ENCODE results near the gene CAVIN1. TPM values are rescaled to one million over a fixed set of nuclear protein-coding genes. Genes with fewer than 3 reads are reported as not detected.
"Not testable (repeated sequence)": the region's sequence is repeated elsewhere in the genome, so short reads cannot be mapped to it uniquely, and the experiment has no call there.

The CAVIN1 gene
- total RNA-seq, 1 donor from 2014 or later, result 0.96 TPM

DNA sequence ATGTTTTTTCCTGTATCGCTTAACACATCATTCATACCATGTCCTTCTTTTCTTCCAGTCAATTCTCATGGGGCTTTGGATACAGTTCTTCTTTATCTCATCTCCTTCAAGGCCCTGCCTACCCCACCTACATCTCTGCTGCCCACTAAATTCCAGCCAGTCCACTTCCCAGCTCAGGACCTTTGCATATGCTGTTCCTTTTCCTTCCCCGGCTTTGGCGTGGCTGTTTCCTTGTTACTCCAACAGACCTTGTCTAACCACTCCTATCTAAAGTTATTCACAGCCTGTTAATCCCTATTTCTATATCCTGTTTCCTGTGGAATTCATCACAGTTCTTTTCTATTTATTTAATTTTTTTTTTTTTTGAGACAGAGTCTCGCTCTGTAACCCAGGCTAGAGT lies 28.2 kb downstream of the CAVIN1 start:
- H3K9me3 Mint-ChIP-seq, result no peaks in the 10 kb centered on the region
- H3K27me3 Mint-ChIP-seq (ENCODE audit: insufficient read depth), result no peaks in the 10 kb centered on the region
- DNase-seq (ENCODE audit: low spot score), result no peak
- H3K36me3 Mint-ChIP-seq (ENCODE audit: low read depth), result peaks cover 3% of the 10 kb centered on the region
- intact Hi-C loops (cut with micrococcal nuclease), result no loop called here
- peaks cover 32% of the 10 kb centered on the region for H3K4me1 Mint-ChIP-seq (ENCODE audit: low read depth)
- no peak overlapping the region for H3K4me3 Mint-ChIP-seq
- no peak overlapping the region for H3K27ac Mint-ChIP-seq

DNA sequence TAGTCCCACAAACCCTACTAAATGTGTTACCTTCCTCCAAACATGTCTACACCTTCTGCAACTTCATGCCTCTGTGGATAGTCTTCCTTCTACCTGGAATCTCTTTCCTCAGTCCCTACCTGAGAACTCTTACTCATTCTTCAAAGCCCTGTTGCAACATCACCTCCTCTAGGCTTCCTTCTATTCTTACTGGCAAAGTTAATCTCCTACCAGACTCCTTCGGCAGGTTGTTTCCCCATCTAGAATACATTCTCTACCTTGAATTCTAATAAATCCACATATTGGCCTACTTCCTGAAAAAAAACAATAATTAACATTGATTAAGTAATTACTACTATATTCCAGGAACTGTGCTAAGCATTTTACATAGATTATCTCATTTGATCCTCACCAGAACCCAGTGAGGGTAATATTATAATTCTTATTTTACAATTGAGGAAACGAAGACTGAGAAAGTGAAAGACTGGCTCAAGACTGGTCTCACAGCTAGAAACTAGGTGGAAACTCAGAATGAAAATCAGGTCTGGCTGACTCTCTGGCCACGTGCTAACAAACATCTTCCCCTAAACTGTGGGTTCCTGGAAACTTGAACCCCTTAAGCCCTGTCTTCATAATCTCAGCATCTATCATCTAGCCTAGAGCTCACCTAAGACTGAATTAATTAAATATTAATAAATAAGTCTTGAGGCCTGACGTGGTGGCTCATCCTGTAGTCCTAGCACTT lies 30.2 kb downstream of the CAVIN1 start:
- no peaks in the 10 kb centered on the region for H3K9me3 Mint-ChIP-seq
- H3K27ac Mint-ChIP-seq, result peak overlapping the region; percentile 18
- no peak for DNase-seq (ENCODE audit: low spot score)
- peaks cover 36% of the 10 kb centered on the region for H3K4me1 Mint-ChIP-seq (ENCODE audit: low read depth)
- intact Hi-C loops (cut with micrococcal nuclease), result no loop called here
- H3K4me3 Mint-ChIP-seq, result no peak overlapping the region
- peaks cover 3% of the 10 kb centered on the region for H3K36me3 Mint-ChIP-seq (ENCODE audit: low read depth)
- H3K27me3 Mint-ChIP-seq (ENCODE audit: insufficient read depth), result no peaks in the 10 kb centered on the region

DNA sequence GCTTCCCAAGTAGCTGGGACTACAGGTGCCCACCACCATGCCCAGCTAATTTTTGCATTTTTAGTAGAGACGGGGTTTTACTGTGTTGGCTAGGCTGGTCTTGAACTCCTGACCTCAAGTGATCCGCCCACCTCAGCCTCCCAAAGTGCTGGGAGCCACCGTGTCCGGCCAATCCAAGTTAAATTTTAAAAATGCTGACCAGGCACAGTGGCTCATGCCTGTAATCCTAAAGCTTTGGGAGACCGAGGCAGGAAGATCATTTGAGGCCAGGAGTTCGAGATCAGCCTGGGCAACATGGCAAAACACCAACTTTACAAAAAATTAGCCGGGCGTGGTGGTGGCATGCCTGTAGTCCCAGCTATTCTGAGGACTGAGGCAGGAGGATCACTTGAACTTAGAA lies 31.6 kb downstream of the CAVIN1 start:
- H3K4me3 Mint-ChIP-seq; H3K36me3 Mint-ChIP-seq (ENCODE audit: low read depth); intact Hi-C loops (cut with micrococcal nuclease); H3K27me3 Mint-ChIP-seq (ENCODE audit: insufficient read depth); DNase-seq (ENCODE audit: low spot score); H3K9me3 Mint-ChIP-seq: not testable (repeated sequence)
- peaks cover 38% of the 10 kb centered on the region for H3K4me1 Mint-ChIP-seq (ENCODE audit: low read depth)
- H3K27ac Mint-ChIP-seq, result peak overlapping the region; percentile 15

DNA sequence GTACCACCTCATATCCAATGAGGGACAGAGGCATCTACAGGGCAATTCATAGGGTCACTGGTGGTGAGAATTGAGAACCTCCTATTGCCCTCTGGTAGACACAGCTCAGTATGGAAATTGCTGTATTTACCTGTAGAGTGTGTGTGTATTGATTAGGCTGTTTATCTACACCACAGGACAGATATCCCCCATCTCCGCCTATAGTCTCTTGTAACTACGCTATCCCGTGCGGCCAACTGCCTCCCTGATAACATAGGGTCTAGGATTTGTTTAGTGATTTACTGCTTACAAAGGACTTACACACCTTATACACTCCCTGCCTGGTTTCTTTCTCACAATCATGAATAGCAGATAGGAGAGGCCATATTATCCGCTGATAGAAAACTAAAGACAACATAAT lies 33.2 kb downstream of the CAVIN1 start:
- no peaks in the 10 kb centered on the region for H3K27me3 Mint-ChIP-seq (ENCODE audit: insufficient read depth)
- peak overlapping the region; percentile 79 for H3K4me3 Mint-ChIP-seq
- H3K4me1 Mint-ChIP-seq (ENCODE audit: low read depth), result peaks cover 51% of the 10 kb centered on the region
- peak overlapping the region; percentile 100 for H3K27ac Mint-ChIP-seq
- H3K9me3 Mint-ChIP-seq, result no peaks in the 10 kb centered on the region
- DNase-seq (ENCODE audit: low spot score), result no peak
- intact Hi-C loops (cut with micrococcal nuclease), result loop anchor here (1.0 to 5.0 kb wide), 5 partner anchors 17 to 458 kb away; partner anchors contain the start of gene ODAD4
- H3K36me3 Mint-ChIP-seq (ENCODE audit: low read depth), result peaks cover 12% of the 10 kb centered on the region

DNA sequence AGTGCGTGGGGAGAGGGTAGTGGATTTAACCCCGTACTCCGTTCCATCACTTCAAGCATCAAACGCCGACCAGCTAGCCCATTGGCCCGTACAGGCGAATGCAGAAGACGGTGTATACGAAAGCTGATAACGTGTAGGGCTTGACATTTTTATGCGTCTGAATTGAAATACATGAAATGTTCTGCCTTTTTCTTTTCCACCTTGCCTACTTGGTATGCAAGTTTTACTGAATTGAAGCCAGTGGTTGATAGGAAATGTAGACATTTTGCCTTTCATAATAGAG lies 34.0 kb downstream of the CAVIN1 start:
- Mint-ChIP-seq H3K4me3 (peak overlapping the region; percentile 92), H3K27me3 (ENCODE audit: insufficient read depth) (no peaks in the 10 kb centered on the region), H3K4me1 (ENCODE audit: low read depth) (peaks cover 55% of the 10 kb centered on the region), H3K27ac (peak overlapping the region; percentile 100), H3K9me3 (no peaks in the 10 kb centered on the region), H3K36me3 (ENCODE audit: low read depth) (peaks cover 12% of the 10 kb centered on the region)
- no peak for DNase-seq (ENCODE audit: low spot score)
- intact Hi-C loops (cut with micrococcal nuclease), result loop anchor here (1.0 to 5.0 kb wide), 5 partner anchors 18 to 457 kb away; partner anchors contain the start of gene ODAD4

DNA sequence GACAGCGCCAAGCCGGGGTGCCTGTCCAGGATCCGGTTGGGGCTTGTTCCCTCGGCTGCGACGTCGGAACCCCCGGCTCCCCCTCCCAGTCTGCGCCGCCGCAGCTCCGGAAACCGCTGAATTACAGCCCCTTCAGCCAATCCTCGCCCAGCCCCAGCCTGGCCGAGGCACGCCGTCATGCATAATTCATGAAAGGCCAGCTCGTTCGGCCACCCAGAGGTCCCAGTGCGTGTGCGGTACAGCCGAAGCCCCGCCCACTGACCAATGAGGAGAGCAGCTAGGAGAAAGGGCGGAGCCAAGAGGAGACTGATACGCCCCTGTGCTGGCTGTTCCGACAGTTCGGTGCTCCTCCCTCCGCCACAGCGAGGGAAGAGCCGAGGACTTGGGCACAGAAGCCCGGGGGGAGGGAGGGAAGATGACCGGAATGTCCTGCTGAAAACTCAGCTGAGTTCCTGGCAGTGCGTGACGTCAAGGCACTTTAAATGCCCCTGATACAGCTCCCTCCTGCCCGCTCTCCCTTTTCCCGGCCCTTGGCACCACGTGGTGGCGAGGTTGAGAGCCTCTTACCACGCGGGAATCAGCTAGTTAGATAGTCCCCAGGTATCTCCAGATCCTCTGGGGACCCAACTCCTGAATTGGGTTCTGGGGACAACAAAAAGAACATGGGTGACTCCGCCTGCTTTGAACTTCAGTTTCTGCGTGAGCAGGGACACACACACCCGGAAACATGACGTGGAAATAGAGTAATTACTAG lies 34.5 kb downstream of the CAVIN1 start, which contains the start of gene STAT3:
Gene STAT3 (minus strand): TSS at position 62 of the 754 bp plus-strand sequence. CDS start 39,926 bp downstream, outside the sequence.
- Mint-ChIP-seq H3K9me3 (no peaks in the 10 kb centered on the region), H3K36me3 (ENCODE audit: low read depth) (peaks cover 14% of the 10 kb centered on the region), H3K4me1 (ENCODE audit: low read depth) (peaks cover 54% of the 10 kb centered on the region), H3K27ac (peak within 1 kb of the TSS; percentile 100), H3K4me3 (peak within 1 kb of the TSS; percentile 92), H3K27me3 (ENCODE audit: insufficient read depth) (no peaks in the 10 kb centered on the region)
- peak; percentile 100 for DNase-seq (ENCODE audit: low spot score)
- intact Hi-C loops (cut with micrococcal nuclease), result loop anchor here (1.0 to 5.0 kb wide), 9 partner anchors 18 to 456 kb away; partner anchors contain the start of gene ODAD4

DNA sequence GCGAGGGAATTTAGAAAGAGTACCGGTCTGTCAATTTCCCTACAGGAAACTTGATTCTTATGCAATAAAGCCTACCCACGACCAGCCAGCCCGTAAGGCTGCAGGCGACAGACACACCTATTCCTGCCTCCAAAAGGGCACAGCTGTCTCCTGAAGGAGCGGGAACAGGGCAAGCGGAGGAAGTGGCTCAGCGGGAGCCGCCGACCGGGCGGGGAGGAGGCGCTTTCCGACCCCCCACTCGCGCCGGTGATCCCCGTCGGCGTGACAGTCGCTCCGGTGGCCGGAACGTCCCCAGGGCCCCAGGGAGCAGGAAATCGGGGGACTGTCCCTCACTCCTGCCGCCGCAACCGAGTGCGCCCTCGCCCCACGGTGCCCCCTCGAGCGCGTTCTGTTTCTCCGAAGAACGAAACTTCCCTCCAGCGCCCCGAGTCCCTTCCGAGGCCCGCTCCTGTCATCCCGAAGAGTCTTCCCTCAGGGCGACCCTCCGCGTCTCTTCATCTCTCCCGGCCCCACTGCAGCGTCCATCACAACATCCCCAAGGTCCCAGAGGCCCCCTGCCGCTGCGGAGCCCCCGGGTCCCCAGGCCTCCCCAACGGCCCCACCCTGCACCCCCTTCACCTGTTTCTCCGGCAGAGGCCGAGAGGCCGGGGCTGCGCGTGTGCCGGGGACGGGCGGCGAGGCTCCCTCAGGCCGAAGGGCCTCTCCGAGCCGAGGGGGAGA lies 35.2 kb downstream of the CAVIN1 start:
- Mint-ChIP-seq H3K27me3 (ENCODE audit: insufficient read depth) (no peaks in the 10 kb centered on the region), H3K9me3 (no peaks in the 10 kb centered on the region)
- DNase-seq (ENCODE audit: low spot score), result peak; percentile 25

DNA sequence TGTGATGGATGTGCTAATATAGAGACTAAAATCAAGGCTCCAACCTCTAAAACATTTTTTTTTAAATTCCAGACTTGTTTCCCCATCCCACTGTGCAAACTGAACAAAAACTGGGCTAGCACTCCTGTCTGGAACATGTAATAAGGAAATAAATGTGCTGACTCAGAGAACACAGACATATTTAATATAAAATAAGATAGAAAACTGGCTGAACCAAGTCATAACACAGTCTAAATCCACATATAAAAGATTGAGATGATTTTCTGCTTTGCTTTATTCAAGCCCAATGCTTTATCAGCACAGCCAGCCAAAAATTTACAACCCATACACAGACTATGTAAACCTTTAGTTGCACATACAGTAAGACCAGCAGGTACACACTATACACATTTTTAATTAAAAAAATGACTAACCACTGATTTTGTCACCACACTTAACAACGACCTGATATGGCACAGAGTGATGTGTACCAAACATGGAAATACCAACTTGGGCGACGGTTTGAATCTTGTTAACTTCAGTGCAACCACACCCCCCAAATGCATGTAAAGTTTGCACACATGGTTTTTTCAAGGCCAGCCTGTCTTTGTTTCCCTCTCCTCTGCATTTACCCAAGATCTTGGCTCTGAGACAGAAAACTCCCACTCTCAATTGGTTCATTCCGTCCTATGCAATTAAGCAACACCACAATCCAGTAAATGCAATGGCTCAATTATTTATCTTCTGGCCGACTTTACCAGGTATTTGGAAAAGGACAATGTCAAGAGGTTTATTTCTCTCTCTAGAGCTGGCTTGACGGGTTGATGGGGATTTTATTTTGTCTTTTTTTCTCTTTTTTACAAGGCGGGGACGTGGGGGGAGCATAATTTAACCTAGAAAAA lies 36.0 kb downstream of the CAVIN1 start:
- H3K9me3 Mint-ChIP-seq, result no peaks in the 10 kb centered on the region
- DNase-seq (ENCODE audit: low spot score), result no peak
- H3K4me1 Mint-ChIP-seq (ENCODE audit: low read depth), result peaks cover 57% of the 10 kb centered on the region
- intact Hi-C loops (cut with micrococcal nuclease), result loop anchor here (1.0 to 5.0 kb wide), 2 partner anchors 8 to 455 kb away; partner anchors contain the start of gene ODAD4
- H3K27ac Mint-ChIP-seq, result peak overlapping the region; percentile 100
- peak overlapping the region; percentile 92 for H3K4me3 Mint-ChIP-seq
- peaks cover 23% of the 10 kb centered on the region for H3K36me3 Mint-ChIP-seq (ENCODE audit: low read depth)
- H3K27me3 Mint-ChIP-seq (ENCODE audit: insufficient read depth), result no peaks in the 10 kb centered on the region

More for the DNA sequence above, 35.2 kb downstream of the CAVIN1 start:
- intact Hi-C loops (cut with micrococcal nuclease), result loop anchor here (1.0 to 5.0 kb wide), 8 partner anchors 9 to 456 kb away; partner anchors contain the start of gene ODAD4
- Mint-ChIP-seq H3K36me3 (ENCODE audit: low read depth) (peaks cover 18% of the 10 kb centered on the region), H3K27ac (peak overlapping the region; percentile 100), H3K4me3 (peak overlapping the region; percentile 92), H3K4me1 (ENCODE audit: low read depth) (peaks cover 54% of the 10 kb centered on the region)

DNA sequence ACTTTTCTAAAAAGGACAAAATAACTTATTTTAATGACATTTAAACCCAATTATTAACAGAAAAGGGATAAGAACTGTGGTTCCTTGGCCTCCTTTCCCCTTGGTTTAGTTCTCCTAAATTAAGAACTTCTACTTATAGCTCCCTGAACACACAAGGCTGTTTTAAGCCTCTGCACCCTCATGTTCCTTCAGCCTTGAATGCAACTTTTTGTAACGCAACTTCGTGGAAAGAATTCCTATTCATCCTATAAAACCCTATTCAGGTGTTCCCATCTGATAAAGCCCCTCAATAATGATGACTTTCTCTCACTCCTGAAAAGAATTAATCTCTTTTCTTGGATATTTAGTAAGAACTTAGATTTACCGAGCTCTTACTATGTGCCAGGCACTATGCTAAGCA lies 41.2 kb downstream of the CAVIN1 start:
- Mint-ChIP-seq H3K27ac (peak overlapping the region; percentile 18), H3K36me3 (ENCODE audit: low read depth) (peaks cover 39% of the 10 kb centered on the region), H3K27me3 (ENCODE audit: insufficient read depth) (no peaks in the 10 kb centered on the region), H3K4me3 (no peak overlapping the region), H3K4me1 (ENCODE audit: low read depth) (peaks cover 73% of the 10 kb centered on the region), H3K9me3 (no peaks in the 10 kb centered on the region)
- intact Hi-C loops (cut with micrococcal nuclease), result no loop called here
- no peak for DNase-seq (ENCODE audit: low spot score)

DNA sequence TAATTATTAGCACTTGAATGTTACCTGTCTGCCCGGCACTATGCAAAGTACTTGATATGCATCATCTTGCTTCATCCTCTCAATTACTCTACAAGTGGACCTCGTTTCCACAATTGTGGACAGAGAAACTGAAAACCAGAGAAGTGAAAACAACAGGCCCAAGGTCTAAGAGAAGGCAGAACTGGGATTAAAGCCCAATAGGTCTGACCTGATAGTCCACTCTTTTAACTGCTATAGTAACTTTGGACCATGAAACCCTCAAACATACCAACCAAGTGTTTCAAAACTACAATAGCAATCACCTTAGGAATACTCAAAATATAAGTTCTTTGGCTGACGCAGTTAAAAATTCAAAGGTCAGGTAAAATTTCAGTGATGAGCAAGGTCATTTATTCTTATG lies 42.1 kb downstream of the CAVIN1 start:
- peak overlapping the region; percentile 29 for H3K4me3 Mint-ChIP-seq
- H3K27ac Mint-ChIP-seq, result no peak overlapping the region
- no peaks in the 10 kb centered on the region for H3K27me3 Mint-ChIP-seq (ENCODE audit: insufficient read depth)
- H3K9me3 Mint-ChIP-seq, result no peaks in the 10 kb centered on the region
- H3K4me1 Mint-ChIP-seq (ENCODE audit: low read depth), result peaks cover 65% of the 10 kb centered on the region
- intact Hi-C loops (cut with micrococcal nuclease), result no loop called here
- no peak for DNase-seq (ENCODE audit: low spot score)
- H3K36me3 Mint-ChIP-seq (ENCODE audit: low read depth), result peaks cover 33% of the 10 kb centered on the region

DNA sequence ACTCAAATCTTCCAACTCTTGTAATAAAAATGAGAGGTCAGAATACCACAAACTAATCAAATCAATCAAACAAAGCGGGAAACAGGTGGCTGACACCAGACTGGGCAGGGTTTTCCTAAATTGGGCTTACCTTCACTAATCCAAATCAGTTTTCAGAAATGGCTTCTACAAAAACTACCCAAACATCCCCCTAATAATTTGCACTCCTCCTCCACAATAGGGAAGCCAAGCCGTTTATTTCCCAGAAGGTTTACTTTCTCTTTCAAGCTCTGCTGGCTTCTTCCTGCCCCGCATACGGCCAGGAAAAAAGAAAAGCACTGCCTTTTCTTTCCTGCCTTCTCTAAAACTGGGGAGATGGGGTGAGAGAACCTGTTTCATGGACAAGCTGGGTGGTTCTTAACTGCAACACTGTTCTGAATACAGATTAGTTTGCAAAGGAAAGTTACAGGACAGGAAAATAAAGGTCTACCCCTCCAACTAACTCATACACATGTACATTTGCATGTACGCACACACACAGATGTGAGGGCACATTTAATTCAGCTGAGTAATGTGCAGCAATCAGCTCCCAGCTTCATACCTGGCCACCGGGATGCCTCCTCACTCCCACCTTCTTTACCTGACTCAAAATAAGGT lies 44.0 kb downstream of the CAVIN1 start:
- H3K9me3 Mint-ChIP-seq, result no peaks in the 10 kb centered on the region
- H3K36me3 Mint-ChIP-seq (ENCODE audit: low read depth), result peaks cover 31% of the 10 kb centered on the region
- no peak for DNase-seq (ENCODE audit: low spot score)
- peak overlapping the region; percentile 85 for H3K27ac Mint-ChIP-seq
- H3K4me1 Mint-ChIP-seq (ENCODE audit: low read depth), result peaks cover 66% of the 10 kb centered on the region
- intact Hi-C loops (cut with micrococcal nuclease), result loop anchor here (1.0 kb wide), 2 partner anchors 8 to 14 kb away; no protein-coding TSS in a partner anchor
- H3K27me3 Mint-ChIP-seq (ENCODE audit: insufficient read depth), result no peaks in the 10 kb centered on the region
- H3K4me3 Mint-ChIP-seq, result peak overlapping the region; percentile 78
